C4-2B (cell line): Measurements from ENCODE around the gene PPP3CA.
A peak's percentile ranks its signal among the peaks of the same experiment; 100 is the strongest.

ENCODE experiments used
- H3K27ac ChIP-seq: fragments of 450-650 bp; 2 replicates; pipeline ENCODE4 v1.5.1; 2017
- ZFX ChIP-seq: fragments of 450-650 bp; IDR thresholded peaks from 2 replicates; pipeline ENCODE4 v1.6.1; 2017
- TF ChIP-seq, protein P1 (sequence below): fragments of 450-650 bp; conservative IDR thresholded peaks from 2 replicates; pipeline ENCODE4 v1.5.1; 2017; ENCODE audit warnings: mild to moderate bottlenecking

Gene PPP3CA

DNA sequence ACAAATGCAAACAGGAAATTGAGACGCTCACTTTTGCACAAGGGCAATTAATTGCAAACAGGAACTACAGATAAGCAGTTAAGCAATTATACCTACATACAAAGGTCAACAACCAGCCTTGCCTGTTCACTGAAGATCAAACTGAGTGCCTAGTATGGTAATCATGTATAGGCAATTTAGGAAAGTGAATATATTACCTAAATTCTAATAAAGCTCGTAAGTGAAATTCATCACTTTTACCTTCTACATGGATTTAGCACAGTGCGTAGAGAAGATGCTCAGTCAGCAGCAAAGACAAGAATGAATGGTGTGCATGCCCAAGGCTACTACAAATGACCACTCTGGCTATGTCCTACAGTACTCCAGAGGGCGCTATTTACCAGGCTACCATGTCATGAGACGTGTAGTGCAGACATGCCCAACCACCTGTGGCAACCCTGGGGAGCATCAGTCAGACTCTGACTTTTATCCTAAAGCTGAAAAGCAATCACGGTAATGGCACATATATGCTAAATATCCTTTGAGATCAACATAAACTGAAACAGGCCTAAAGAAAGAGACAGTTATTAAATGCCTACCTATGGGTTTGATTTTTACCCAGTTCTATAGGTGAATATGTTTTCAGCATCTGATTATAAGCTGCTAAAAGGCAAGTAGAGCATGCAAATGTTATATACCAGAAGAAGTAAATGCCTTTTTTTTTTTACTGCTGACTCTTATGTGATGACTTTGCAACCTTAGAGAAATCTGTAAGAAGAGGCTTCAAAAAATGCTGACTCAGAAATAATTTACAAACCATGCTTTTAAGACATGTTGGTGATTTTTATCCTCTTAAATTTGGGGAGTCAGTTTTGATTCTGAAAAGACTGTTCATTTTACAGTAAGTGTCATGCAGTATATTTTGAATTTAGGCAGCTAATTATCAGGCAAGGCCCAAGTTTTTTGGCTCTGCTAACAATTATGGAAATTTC lies 178.0 kb downstream of the PPP3CA start:
- H3K27ac ChIP-seq = peak overlapping the region; percentile 74; the same call in 1 of the 2 replicates
- no peak for TF ChIP-seq ZFX
- TF ChIP-seq, protein P1, sequence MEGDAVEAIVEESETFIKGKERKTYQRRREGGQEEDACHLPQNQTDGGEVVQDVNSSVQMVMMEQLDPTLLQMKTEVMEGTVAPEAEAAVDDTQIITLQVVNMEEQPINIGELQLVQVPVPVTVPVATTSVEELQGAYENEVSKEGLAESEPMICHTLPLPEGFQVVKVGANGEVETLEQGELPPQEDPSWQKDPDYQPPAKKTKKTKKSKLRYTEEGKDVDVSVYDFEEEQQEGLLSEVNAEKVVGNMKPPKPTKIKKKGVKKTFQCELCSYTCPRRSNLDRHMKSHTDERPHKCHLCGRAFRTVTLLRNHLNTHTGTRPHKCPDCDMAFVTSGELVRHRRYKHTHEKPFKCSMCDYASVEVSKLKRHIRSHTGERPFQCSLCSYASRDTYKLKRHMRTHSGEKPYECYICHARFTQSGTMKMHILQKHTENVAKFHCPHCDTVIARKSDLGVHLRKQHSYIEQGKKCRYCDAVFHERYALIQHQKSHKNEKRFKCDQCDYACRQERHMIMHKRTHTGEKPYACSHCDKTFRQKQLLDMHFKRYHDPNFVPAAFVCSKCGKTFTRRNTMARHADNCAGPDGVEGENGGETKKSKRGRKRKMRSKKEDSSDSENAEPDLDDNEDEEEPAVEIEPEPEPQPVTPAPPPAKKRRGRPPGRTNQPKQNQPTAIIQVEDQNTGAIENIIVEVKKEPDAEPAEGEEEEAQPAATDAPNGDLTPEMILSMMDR = peak; percentile 89

GRCh38 chr4:101163936-101164335 lies 183.4 kb downstream of the PPP3CA start:
- TF ChIP-seq, protein P1 = no peak
- no peak for TF ChIP-seq ZFX
- H3K27ac ChIP-seq = no peak overlapping the region

DNA sequence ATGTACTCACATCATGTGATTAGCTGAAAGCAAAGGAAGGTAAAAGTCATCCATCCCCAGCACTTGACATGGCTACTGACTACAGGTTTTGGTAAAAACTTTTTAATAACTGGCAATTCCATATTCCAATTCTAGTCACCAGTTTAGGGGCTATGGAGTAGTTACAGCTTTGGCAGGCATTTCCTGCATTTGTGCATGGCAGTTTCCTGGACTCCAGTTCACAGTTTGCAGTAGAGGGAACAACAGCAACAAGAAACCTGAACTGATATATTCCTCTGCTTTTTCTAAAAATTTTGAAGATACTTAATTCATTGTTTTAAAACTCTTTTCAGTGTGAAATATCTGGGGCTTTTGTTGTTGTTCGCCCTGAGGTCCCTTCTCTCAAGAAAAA lies 184.3 kb downstream of the PPP3CA start:
- TF ChIP-seq, protein P1 = no peak
- no peak for TF ChIP-seq ZFX
- H3K27ac ChIP-seq = peak overlapping the region; percentile 48; the same call in 1 of the 2 replicates

DNA sequence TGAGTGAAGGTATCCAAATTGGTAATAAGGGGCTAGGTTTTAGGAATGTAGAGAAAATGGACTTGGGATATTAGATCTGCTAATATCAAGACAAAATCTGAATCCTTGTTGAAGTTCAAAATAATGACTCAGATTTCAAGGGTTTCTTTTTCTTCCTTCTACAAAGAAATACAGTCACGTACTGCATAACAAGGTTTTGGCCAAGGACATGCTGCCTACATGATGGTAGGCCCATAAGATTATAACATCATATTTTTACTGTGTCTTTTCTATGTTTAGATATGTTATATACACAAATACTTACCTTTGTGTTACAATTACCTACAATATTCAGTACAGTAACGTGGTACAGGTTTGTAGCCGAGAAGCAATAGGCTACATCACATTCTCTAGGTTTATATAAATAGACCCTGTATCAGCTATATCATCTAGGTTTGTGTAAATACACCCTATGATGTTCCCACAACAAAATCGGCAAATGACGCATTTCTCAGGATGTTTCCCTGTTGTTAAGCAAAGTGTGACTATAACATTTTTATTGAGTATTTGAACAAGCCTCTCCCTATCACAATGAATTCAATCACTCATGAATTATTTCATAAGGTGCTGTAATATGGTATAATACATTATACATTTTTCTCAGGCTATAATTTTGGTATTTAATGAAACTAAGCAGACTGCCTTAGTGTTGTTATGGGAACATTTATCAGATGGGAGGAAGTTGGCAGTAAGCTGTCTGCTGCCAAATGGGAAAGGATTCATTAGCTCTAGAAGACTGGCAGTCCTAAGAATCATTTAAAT lies 186.3 kb downstream of the PPP3CA start:
- no peak for TF ChIP-seq ZFX
- TF ChIP-seq, protein P1 = no peak
- no peak overlapping the region for H3K27ac ChIP-seq

DNA sequence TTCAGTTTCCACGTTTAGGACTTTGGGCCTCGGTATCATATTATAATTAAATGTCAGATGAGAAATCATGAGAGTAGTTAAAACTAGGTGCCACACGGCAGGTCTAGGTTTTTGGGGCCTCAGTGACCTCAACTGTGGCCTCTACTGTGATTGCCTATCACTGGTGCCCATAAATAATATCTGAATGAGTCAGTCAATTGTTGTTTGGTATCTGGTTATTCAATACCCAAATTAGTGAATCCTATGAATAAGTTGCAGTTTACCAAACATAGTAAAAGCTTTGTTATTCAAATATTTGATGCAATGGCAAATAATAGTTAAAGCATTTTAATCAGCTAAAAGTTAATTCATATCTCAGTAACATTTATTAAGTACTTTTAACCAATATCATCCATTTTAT lies 188.8 kb downstream of the PPP3CA start:
- H3K27ac ChIP-seq = peak overlapping the region; percentile 28; the same call in 1 of the 2 replicates

DNA sequence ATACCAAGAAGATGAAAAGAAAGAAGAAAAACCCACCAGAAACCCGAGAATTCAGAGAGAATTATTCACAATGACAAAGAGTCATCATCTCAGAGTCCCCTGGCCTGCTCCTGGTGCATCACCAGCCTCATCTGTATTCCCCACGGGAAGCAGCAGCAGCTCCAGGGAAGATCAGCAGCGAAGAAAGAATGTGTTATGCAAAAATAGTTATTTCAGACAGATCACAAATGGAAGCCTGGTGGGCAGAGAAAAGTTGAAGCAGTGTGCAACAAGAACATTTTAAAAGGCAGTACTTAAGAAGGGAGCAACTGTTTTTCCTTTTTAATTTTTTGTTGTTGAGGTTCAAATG lies 189.2 kb downstream of the PPP3CA start:
- peak overlapping the region; percentile 28; the same call in 1 of the 2 replicates for H3K27ac ChIP-seq
- no peak for TF ChIP-seq ZFX
- TF ChIP-seq, protein P1 = no peak

More for the DNA sequence above, 188.8 kb downstream of the PPP3CA start:
- TF ChIP-seq, protein P1 = no peak
- TF ChIP-seq ZFX = no peak
